Liver (tissue), 9 donors: ENCODE results near the gene SEC61G. TPM values are rescaled to one million over a fixed set of nuclear protein-coding genes. Genes with fewer than 3 reads are reported as not detected.

Experiments
- DNase-seq: peaks from one replicate; pipeline ENCODE4 v3.0.0-alpha.2; 2017; ENCODE audit warnings: low spot score
- H3K27ac ChIP-seq, 2 donors: one replicate each; pipeline ENCODE4 v1.7.0; 2013; ENCODE audit warnings: inconsistent platforms in 2 of 2, low read length in 2 of 2, control low read depth in 1 of 2, low read depth in 1 of 2, mild to moderate bottlenecking in 1 of 2
- H3K27me3 ChIP-seq, 4 donors: one replicate each; pipeline versions ENCODE4 v1.6.1 to v1.7.0; 2013; ENCODE audit warnings: low read length in 3 of 4, inconsistent platforms in 1 of 4, mild to moderate bottlenecking in 1 of 4, moderate library complexity in 1 of 4; ENCODE audit not compliant: control insufficient read depth in 4 of 4, insufficient read depth in 4 of 4
- H3K36me3 ChIP-seq, 4 donors: one replicate each; pipeline versions ENCODE4 v1.6.1 to v1.7.0; 2013; ENCODE audit warnings: low read length in 3 of 4, mild to moderate bottlenecking in 3 of 4, low read depth in 1 of 4, moderate library complexity in 1 of 4; ENCODE audit not compliant: control insufficient read depth in 4 of 4, insufficient read depth in 3 of 4
- H3K4me1 ChIP-seq, 4 donors: one replicate each; pipeline versions ENCODE4 v1.6.1 to v1.7.0; 2013; ENCODE audit warnings: low read length in 3 of 4, mild to moderate bottlenecking in 3 of 4, moderate library complexity in 1 of 4; ENCODE audit not compliant: control insufficient read depth in 4 of 4, insufficient read depth in 4 of 4
- H3K4me3 ChIP-seq, 3 donors: one replicate each; pipeline versions ENCODE4 v1.6.1 to v1.7.0; 2013; ENCODE audit warnings: low read length in 3 of 3, control low read depth in 1 of 3, low read depth in 1 of 3, mild to moderate bottlenecking in 1 of 3
- H3K9ac ChIP-seq, 2 donors: one replicate each; pipeline ENCODE4 v1.7.0; 2013; ENCODE audit warnings: low read length in 2 of 2, mild to moderate bottlenecking in 2 of 2, moderate library complexity in 2 of 2, control low read depth in 1 of 2, low read depth in 1 of 2
- H3K9me3 ChIP-seq, 4 donors: one replicate each; pipeline versions ENCODE4 v1.6.1 to v1.7.0; 2013; ENCODE audit warnings: low read length in 3 of 4; ENCODE audit not compliant: control insufficient read depth in 4 of 4
- FOXA1 ChIP-seq: IDR thresholded peaks from 2 replicates; pipeline ENCODE4 v1.6.1; 2016; ENCODE audit warnings: antibody characterized with exemption
- FOXA2 ChIP-seq: IDR thresholded peaks from 2 replicates; pipeline ENCODE4 v1.6.1; 2016; ENCODE audit warnings: antibody characterized with exemption
- GABPA ChIP-seq, 2 donors: IDR thresholded peaks in 1 of 2; conservative IDR thresholded peaks in 1 of 2; 2 replicates each; pipeline ENCODE4 v1.6.1; 2016; ENCODE audit warnings: antibody characterized with exemption in 2 of 2, mild to moderate bottlenecking in 1 of 2, moderate library complexity in 1 of 2
- HNF4G ChIP-seq: IDR thresholded peaks from 2 replicates; pipeline ENCODE4 v1.6.1; 2016; ENCODE audit warnings: antibody characterized with exemption
- JUND ChIP-seq, 2 donors: IDR thresholded peaks; 2 replicates each; pipeline ENCODE4 v1.6.1; 2016; ENCODE audit warnings: antibody characterized with exemption in 2 of 2
- NR2F2 ChIP-seq: IDR thresholded peaks from 2 replicates; pipeline ENCODE4 v1.6.1; 2016; ENCODE audit warnings: antibody characterized with exemption
- RAD21 ChIP-seq, 2 donors: IDR thresholded peaks; 2 replicates each; pipeline ENCODE4 v1.6.1; 2016; ENCODE audit warnings: antibody characterized with exemption in 2 of 2, mild to moderate bottlenecking in 2 of 2
- RXRA ChIP-seq, 2 donors: IDR thresholded peaks; 2 replicates each; pipeline ENCODE4 v1.6.1; 2017 to 2018; ENCODE audit warnings: antibody characterized with exemption in 2 of 2, mild to moderate bottlenecking in 1 of 2
- SP1 ChIP-seq: IDR thresholded peaks from 2 replicates; pipeline ENCODE4 v1.6.1; 2018; ENCODE audit warnings: antibody characterized with exemption, mild to moderate bottlenecking
- YY1 ChIP-seq: IDR thresholded peaks from 2 replicates; pipeline ENCODE4 v1.6.1; 2016; ENCODE audit warnings: antibody characterized with exemption, mild to moderate bottlenecking
- WGBS: extraction: QIAGEN DNeasy Blood & Tissue Kit; methylation state at CpG from one replicate; pipeline ENCODE4 v1.1.7; 2013; 5-methylcytosine and 5-hydroxymethylcytosine counted together
- polyA plus RNA-seq, 2 donors: library from polyadenylated mRNA; stranded (reverse) in 1 of 2; unstranded in 1 of 2; fragments of 200-250 nt in 1 of 2; fragments of >200 nt in 1 of 2; fragmentation: Nextera tagmentation in 1 of 2; extraction: Ambion mirVana in 1 of 2; gene quantifications; one replicate each; pipeline versions ENCODE4 v1.2.1 to v1.2.3, GENCODE V29; 2013 to 2015
- total RNA-seq, 2 donors: library from RNA; depleted of rRNA; stranded (reverse); fragments of >200 nt; gene quantifications; one replicate each; pipeline ENCODE4 v1.2.3, GENCODE V29; 2014
- TF ChIP-seq, protein P1 (sequence below): fragments of 150-350 bp; IDR thresholded peaks from 2 replicates; pipeline ENCODE4 v1.5.1; 2017; ENCODE audit warnings: improper control_type of control experiment, low read depth, low read length; ENCODE audit not compliant: missing input control
- TF ChIP-seq, protein P2 (sequence below): IDR thresholded peaks from 2 replicates; pipeline ENCODE4 v1.6.1; 2016; ENCODE audit warnings: antibody characterized with exemption
- TF ChIP-seq, protein P3 (sequence below): IDR thresholded peaks from 2 replicates; pipeline ENCODE4 v1.6.1; 2016; ENCODE audit warnings: antibody characterized with exemption
- TF ChIP-seq, protein P4 (sequence below): IDR thresholded peaks from 2 replicates; pipeline ENCODE4 v1.6.1; 2016; ENCODE audit warnings: antibody characterized with exemption
- TF ChIP-seq, protein P5 (sequence below): IDR thresholded peaks from 2 replicates; pipeline ENCODE4 v1.6.1; 2016; ENCODE audit warnings: antibody characterized with exemption, mild to moderate bottlenecking
- donor health status: healthy.
- donor health status: healthy.
- donor health status: healthy.
- donor health status: healthy.
- donor health status: healthy.

Gene SEC61G
- total and polyA plus RNA-seq, 4 donors, result 57.0 to 329 (median 227) TPM

DNA sequence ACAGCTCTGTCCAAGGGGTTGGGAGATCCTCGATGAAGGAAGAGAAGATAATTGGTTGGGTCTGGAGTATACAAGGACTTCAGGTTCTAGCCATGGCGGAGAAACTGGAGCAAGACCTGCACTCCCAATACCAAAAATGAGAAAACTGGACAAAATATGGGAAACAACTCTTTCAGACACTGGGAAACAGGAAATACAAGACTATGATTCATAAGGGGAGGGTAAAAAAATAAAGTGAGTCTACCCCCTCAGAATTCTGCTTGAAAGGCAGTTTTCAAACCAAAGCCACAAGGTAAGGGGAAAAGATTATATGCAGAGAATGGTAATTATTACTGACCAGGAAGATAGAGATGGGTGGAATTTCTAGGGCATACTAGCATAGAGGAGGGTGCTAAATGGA, 10.2 kb upstream of the SEC61G start:
- no peak overlapping the region for H3K4me3 ChIP-seq
- WGBS, result 84% methylated on average over 2 of the region's 2 CpGs
- H3K9ac ChIP-seq, result no peak overlapping the region
- peaks cover 0 to 3% (median 0%) of the 10 kb centered on the region in 4 donors for H3K27me3 ChIP-seq
- TF ChIP-seq FOXA1, result no peak
- H3K4me1 ChIP-seq, result peaks cover 0 to 3% (median 0%) of the 10 kb centered on the region in 4 donors
- H3K9me3 ChIP-seq, result no peaks in the 10 kb centered on the region
- no peak for DNase-seq
- H3K36me3 ChIP-seq, result no peaks in the 10 kb centered on the region
- H3K27ac ChIP-seq, result no peak overlapping the region

DNA sequence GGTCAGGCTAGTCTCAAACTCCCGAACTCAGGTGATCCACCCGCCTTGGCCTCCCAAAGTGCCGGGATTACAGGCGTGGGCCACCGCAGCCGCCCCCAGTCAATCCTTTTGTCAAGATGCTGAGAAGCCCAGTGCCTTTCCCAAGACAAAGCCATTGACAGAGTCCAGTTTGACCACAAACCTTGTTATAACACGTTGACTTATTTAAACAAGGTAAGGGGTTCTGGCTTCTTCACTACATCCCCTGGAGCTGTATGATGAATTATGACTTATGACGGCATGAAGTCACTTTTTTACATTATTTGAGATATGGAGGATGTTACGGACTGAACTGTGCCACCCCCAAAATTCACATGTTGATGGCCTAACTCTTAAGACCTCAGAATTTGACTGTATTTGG, 5.8 kb upstream of the SEC61G start:
- no peaks in the 10 kb centered on the region for H3K4me1 ChIP-seq
- peaks cover 0 to 3% (median 0%) of the 10 kb centered on the region in 4 donors for H3K27me3 ChIP-seq
- no peaks in the 10 kb centered on the region for H3K9me3 ChIP-seq
- no peak overlapping the region for H3K9ac ChIP-seq
- H3K36me3 ChIP-seq, result no peaks in the 10 kb centered on the region
- no peak overlapping the region for H3K27ac ChIP-seq
- no peak for DNase-seq
- 93% methylated on average over 9 of the region's 9 CpGs for WGBS
- TF ChIP-seq YY1, result no peak
- TF ChIP-seq HNF4G, result no peak
- no peak for TF ChIP-seq FOXA1
- no peak for TF ChIP-seq RXRA (IDR thresholded peaks at IDR 0.05)
- no peak for TF ChIP-seq SP1
- TF ChIP-seq, protein P1, sequence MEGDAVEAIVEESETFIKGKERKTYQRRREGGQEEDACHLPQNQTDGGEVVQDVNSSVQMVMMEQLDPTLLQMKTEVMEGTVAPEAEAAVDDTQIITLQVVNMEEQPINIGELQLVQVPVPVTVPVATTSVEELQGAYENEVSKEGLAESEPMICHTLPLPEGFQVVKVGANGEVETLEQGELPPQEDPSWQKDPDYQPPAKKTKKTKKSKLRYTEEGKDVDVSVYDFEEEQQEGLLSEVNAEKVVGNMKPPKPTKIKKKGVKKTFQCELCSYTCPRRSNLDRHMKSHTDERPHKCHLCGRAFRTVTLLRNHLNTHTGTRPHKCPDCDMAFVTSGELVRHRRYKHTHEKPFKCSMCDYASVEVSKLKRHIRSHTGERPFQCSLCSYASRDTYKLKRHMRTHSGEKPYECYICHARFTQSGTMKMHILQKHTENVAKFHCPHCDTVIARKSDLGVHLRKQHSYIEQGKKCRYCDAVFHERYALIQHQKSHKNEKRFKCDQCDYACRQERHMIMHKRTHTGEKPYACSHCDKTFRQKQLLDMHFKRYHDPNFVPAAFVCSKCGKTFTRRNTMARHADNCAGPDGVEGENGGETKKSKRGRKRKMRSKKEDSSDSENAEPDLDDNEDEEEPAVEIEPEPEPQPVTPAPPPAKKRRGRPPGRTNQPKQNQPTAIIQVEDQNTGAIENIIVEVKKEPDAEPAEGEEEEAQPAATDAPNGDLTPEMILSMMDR, result no peak
- no peak for TF ChIP-seq GABPA (IDR thresholded peaks at IDR 0.05 in 1 of 2, conservative IDR thresholded peaks at IDR 0.05 in 1 of 2)
- no peak for TF ChIP-seq FOXA2
- TF ChIP-seq, protein P2, sequence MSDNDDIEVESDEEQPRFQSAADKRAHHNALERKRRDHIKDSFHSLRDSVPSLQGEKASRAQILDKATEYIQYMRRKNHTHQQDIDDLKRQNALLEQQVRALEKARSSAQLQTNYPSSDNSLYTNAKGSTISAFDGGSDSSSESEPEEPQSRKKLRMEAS, result no peak
- TF ChIP-seq NR2F2, result no peak
- TF ChIP-seq, protein P3, sequence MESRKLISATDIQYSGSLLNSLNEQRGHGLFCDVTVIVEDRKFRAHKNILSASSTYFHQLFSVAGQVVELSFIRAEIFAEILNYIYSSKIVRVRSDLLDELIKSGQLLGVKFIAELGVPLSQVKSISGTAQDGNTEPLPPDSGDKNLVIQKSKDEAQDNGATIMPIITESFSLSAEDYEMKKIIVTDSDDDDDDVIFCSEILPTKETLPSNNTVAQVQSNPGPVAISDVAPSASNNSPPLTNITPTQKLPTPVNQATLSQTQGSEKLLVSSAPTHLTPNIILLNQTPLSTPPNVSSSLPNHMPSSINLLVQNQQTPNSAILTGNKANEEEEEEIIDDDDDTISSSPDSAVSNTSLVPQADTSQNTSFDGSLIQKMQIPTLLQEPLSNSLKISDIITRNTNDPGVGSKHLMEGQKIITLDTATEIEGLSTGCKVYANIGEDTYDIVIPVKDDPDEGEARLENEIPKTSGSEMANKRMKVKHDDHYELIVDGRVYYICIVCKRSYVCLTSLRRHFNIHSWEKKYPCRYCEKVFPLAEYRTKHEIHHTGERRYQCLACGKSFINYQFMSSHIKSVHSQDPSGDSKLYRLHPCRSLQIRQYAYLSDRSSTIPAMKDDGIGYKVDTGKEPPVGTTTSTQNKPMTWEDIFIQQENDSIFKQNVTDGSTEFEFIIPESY, result no peak
- TF ChIP-seq, protein P4, sequence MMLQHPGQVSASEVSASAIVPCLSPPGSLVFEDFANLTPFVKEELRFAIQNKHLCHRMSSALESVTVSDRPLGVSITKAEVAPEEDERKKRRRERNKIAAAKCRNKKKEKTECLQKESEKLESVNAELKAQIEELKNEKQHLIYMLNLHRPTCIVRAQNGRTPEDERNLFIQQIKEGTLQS, result no peak
- TF ChIP-seq, protein P5, sequence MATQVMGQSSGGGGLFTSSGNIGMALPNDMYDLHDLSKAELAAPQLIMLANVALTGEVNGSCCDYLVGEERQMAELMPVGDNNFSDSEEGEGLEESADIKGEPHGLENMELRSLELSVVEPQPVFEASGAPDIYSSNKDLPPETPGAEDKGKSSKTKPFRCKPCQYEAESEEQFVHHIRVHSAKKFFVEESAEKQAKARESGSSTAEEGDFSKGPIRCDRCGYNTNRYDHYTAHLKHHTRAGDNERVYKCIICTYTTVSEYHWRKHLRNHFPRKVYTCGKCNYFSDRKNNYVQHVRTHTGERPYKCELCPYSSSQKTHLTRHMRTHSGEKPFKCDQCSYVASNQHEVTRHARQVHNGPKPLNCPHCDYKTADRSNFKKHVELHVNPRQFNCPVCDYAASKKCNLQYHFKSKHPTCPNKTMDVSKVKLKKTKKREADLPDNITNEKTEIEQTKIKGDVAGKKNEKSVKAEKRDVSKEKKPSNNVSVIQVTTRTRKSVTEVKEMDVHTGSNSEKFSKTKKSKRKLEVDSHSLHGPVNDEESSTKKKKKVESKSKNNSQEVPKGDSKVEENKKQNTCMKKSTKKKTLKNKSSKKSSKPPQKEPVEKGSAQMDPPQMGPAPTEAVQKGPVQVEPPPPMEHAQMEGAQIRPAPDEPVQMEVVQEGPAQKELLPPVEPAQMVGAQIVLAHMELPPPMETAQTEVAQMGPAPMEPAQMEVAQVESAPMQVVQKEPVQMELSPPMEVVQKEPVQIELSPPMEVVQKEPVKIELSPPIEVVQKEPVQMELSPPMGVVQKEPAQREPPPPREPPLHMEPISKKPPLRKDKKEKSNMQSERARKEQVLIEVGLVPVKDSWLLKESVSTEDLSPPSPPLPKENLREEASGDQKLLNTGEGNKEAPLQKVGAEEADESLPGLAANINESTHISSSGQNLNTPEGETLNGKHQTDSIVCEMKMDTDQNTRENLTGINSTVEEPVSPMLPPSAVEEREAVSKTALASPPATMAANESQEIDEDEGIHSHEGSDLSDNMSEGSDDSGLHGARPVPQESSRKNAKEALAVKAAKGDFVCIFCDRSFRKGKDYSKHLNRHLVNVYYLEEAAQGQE, result no peak
- no peak for TF ChIP-seq JUND (IDR thresholded peaks at IDR 0.05)
- TF ChIP-seq RAD21 (IDR thresholded peaks at IDR 0.05), result no peak
- no peak overlapping the region for H3K4me3 ChIP-seq
